ENCODE results near the gene NEURL2.

NEURL2 gene

GRCh38 chr20:45878076-45878761, 12.8 kb downstream of the NEURL2 start:
- in situ Hi-C loops (cut with HindIII; ENCODE audit: low sequenced_read_pairs) = no loop called here

GRCh38 chr20:45874576-45874975, 16.4 kb downstream of the NEURL2 start:
- in situ Hi-C loops (cut with HindIII; ENCODE audit: low sequenced_read_pairs) = loop anchor here (5.0 kb wide), 1 partner anchor 62 kb away; the partner anchor contains the start of gene UBE2C

DNA sequence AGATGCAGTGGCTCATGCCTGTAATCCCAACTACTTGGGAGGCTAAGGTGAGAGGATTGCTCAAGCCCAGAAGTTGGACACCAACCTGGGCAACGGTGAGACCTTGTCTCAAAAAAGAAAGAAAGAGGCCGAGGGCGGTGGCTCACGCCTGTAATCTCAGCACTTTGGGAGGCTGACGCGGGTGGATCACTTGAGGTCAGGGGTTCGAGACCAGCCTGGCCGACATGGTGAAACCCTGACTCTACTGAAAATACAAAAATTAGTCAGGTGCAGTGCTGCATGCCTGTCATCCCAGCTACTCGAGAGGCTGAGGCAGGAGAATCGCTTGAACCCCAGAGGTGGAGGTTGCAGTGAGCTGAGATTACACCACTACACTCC, 16.9 kb downstream of the NEURL2 start:
- in situ Hi-C loops (cut with HindIII; ENCODE audit: low sequenced_read_pairs) = loop anchor here (5.0 kb wide), 1 partner anchor 62 kb away; the partner anchor contains the start of gene UBE2C

GRCh38 chr20:45873409-45874103, 17.5 kb downstream of the NEURL2 start:
- in situ Hi-C loops (cut with HindIII; ENCODE audit: low sequenced_read_pairs) = loop anchor here (5.0 kb wide), 1 partner anchor 61 kb away; the partner anchor contains the start of gene UBE2C

DNA sequence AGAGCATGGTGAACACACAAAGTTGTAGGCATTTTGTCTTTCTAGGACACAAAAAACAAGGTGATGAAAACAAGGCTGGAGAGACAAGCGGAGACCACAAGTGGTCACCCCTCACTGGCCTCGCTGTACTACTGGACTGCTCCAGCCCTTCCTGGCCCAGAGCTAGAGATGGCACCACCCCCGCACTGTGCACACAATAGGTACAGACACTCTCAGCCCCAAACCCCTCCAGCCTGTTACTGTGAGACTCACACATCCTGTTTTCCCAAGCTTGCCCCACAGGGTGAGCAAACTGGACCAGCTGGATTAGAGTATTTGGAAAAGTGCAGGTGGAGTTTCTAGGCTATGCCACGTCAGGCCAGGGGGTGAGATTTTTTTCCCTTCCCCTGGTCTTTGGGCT, 18.4 kb downstream of the NEURL2 start:
- in situ Hi-C loops (cut with HindIII; ENCODE audit: low sequenced_read_pairs) = loop anchor here (5.0 kb wide), 1 partner anchor 60 kb away; the partner anchor contains the start of gene UBE2C

- in situ Hi-C loops (cut with HindIII; ENCODE audit: low sequenced_read_pairs) = no loop called here
These were observed 23.2 kb downstream of the NEURL2 start for GRCh38 chr20:45867819-45868176.

GRCh38 chr20:45867136-45867818, 23.7 kb downstream of the NEURL2 start:
- in situ Hi-C loops (cut with HindIII; ENCODE audit: low sequenced_read_pairs) = no loop called here

DNA sequence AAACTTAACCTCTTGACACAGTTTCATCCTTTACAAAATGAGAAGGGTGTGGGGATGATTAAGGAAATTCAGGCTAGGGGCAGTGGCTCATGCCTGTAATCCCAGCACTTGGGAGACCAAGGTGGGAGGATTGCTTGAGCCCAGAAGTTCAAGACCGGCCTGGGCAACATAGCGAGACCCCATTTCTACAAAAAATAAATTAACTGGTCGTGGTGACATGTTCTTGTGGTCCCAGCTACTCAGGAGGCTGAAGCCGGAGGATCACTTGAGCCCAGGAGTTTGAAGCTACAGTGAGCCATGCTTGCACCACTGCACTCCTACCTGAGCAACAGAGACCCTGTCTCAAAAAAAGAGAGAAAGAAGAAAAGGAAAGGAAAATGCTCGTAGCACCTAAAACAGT, 24.6 kb downstream of the NEURL2 start:
- in situ Hi-C loops (cut with HindIII; ENCODE audit: low sequenced_read_pairs) = no loop called here

DNA sequence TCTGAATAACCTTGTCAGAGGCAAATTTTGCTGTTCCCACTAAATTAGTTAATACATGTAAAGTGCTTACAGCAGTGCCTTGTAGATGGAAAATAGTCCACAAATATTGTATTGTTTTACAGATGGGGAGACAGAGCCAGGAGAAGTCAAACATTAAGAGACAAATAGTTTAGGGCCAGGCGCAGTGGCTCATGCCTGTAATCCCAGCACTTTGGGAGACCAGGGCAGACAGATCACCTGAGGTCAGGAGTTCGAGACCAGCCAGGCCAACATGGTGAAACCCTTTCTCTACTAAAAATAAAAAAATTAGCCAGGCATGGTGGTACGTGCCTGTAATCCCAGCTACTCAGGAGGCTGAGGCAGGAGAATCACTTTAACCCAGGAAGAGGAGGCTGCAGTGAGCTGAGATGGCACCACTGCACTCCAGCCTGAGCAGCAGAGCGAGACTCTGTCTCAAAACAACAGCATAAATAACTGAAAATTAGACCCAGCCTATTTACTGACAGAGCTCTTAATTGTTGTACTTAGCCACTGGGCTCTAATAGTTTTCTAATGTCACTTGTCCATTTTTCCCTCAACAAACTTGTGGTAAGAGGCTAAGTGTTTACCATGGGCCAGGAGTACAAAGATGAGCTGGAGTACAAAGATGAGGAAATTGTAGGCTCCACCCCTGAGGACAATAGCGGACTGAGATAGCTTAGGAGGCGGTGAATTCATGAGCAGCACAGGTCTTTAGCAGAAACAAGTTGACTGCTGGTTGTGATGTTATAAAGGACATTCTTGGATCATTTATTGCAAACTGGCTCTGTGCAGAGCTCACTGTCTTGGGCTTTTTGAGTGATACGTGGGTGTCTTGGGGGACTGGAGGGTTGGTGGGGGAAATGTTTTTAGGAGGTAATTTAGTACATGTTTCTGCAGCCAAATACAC, 27.2 kb downstream of the NEURL2 start:
- in situ Hi-C loops (cut with HindIII; ENCODE audit: low sequenced_read_pairs) = no loop called here

DNA sequence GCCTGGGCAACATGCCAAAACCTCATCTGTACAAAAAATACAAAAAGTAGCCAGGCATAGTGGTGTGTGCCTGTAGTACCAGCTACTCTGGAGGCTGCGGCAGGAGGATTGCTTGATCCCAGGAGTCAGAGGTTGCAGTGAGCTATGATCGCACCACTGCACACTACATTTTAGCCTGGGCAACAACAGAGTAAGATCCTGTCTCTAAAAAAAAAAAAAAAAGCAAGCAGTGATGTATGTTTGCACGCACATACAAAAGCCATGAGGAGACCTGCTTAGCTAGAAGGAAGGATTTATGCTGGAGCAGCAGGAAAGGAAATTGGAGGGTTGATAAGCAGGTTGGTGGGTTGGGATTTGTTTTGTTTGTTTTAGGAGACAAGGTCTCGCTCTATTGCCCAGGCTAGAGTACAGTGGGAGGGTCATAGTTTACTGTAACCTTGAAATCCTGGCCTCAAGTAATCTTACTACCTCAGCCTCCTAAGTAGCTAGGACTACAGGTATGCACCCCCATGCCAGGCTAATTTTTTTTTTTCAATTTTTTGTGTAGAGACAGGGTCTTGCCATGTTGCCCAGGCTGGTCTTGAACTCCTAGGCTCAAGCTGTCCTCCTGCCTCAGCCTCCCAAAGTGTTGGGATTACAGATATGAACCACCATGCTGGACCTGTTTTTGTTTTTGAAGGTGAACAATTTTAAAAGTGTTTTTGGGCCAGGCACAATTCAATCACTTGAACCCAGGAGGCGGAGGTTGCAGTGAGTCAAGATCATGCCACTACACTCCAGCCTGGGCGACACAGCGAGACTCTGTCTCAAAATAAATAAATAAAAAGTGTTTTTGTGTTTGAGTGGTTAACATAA, 29.6 kb downstream of the NEURL2 start:
- in situ Hi-C loops (cut with HindIII; ENCODE audit: low sequenced_read_pairs) = no loop called here

DNA sequence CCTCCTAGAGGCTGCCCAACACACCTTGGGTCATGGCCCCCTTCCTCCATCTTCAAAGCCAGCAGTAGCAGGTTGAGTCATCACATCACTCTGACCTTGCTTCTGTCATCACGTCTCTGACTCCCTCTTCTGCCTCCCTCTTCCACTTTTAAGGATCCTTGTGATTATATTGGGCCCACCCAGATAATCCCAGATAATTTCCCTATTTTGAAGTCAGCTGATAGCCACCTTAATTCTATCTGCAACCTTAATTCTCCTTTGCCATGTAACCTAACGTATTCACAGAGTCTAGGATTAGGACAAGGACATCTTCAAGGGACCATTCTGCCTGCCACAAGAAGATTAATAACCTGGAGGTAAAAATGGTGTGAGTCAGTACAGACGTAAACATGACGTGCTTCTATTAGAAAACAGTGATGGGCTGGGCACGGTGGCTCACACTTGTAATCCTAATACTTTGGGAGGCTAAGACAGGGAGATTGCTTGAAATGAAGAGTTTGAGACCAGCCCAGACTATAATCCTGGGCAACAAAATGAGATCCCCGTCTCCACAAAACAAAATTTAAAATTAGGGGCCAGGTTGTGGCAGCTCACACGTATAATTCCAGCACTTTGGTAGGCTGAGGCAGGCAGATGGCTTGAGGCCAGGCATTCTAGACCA, 30.3 kb downstream of the NEURL2 start:
- in situ Hi-C loops (cut with HindIII; ENCODE audit: low sequenced_read_pairs) = no loop called here

GRCh38 chr20:45859916-45860315, 31.1 kb downstream of the NEURL2 start:
- in situ Hi-C loops (cut with HindIII; ENCODE audit: low sequenced_read_pairs) = no loop called here

GRCh38 chr20:45857882-45858216, 33.2 kb downstream of the NEURL2 start:
- in situ Hi-C loops (cut with HindIII; ENCODE audit: low sequenced_read_pairs) = no loop called here

DNA sequence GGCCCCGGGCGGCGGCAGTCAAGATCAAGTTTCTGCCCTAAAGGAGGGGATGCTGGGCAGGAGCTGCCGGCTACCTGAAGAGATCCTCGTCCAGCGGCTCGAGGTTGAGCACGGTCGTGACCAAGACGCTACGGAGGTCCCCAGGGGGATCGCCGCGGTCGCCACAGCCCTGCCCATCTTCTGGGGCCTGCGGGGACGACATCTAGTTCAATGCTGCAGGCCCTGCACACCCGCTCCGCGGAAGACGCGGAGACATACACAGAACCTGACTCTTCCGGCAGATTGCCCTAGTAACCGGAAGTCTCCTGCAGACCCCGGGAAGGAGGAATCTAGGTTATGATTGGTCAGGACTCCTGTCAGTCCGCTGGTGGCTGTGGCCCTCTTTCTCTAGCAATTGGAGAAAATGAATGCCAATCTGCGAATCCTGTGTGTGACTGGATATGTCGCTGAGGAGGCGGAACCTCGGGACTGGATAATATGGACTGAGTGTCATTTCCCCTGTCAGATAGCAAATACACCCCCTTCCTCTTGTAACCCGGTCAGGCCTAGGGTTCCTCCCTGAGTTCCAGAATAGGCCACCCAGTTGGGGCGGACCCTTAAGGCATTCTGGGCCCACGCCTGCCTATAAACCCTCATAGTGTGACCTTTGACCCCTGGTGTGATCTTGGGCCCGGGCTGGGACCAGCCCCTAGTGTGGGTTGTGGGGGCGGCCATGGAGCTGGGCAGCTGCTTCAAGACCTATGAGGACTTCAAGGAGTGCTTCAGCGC, 33.7 kb downstream of the NEURL2 start, which contains the start of the genes ACOT8 and ZSWIM3:
Gene ACOT8 (minus strand): TSS at position 279 of the 768 bp plus-strand sequence. CDS start 77 bp downstream, at position 202.
Gene ZSWIM3 (plus strand): TSS at position 501 of the 768 bp plus-strand sequence. CDS start 212 bp downstream, at position 713.
- in situ Hi-C loops (cut with HindIII; ENCODE audit: low sequenced_read_pairs) = no loop called here

GRCh38 chr20:45853484-45853883, 37.5 kb downstream of the NEURL2 start:
- in situ Hi-C loops (cut with HindIII; ENCODE audit: low sequenced_read_pairs) = no loop called here

DNA sequence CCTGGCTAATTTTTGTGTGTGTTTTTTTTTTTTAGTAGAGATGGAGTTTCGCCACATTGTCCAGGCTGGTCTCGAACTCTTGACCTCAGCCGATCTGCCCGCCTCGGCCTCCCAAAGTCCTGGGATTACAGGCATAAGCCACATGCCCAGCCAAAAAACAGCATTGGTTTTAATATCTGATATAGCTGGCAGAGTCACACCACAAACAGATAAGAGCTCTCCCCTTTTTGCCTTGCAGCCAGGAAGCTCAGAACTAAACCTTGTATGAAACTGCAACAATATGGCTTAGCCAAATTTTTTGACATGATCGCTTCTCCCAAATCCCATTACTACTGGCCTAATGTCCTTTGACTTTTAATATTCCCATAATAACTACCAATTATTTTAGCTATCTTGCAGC, 38.7 kb downstream of the NEURL2 start:
- in situ Hi-C loops (cut with HindIII; ENCODE audit: low sequenced_read_pairs) = no loop called here

- in situ Hi-C loops (cut with HindIII; ENCODE audit: low sequenced_read_pairs) = no loop called here
These were observed 39.5 kb downstream of the NEURL2 start for GRCh38 chr20:45851501-45851900.

DNA sequence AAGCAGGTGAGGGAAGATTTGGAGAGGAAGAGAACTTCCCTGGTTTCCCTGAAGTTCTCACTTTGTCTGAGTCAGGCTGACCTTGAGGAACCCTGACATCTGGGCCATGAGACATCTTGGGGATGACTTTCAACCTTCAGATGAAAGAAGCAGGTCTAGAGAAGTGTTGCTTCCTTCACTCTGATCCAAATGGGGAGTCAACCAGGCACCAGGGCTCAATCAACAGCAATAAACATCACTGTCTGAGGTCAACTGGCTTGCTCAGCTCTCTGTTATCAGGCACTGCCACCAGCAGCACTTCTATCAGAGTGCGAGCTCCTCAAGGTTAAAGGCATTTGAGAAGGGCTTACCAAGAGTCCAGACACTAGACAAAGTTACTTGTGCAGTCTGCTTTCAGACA, 40.1 kb downstream of the NEURL2 start:
- in situ Hi-C loops (cut with HindIII; ENCODE audit: low sequenced_read_pairs) = no loop called here

Measured in endothelial cell of hepatic sinusoid (primary cell).